HEK293 (cell line): ENCODE data around the gene GAPVD1.

Experiments
- CTCF ChIA-PET: fragments of 350-600 bp; formaldehyde crosslinking; extraction: SDS; loops from one replicate; lab custom pipeline; 2021; ENCODE audit warnings: antibody characterized with exemption; lab: Yijun Ruan, JAX
- POLR2A ChIA-PET: fragments of 300-600 bp; formaldehyde crosslinking; extraction: SDS; loops from one replicate; lab custom pipeline; 2020; ENCODE audit warnings: antibody characterized with exemption, inconsistent platforms; lab: Yijun Ruan, JAX
- H3K27ac ChIP-seq: fragments of 200-500 bp; sonication (Bioruptor generic); 2 replicates; pipeline ENCODE4 v1.5.1; 2014; ENCODE audit warnings: low read depth, low read length, control low read depth, inconsistent platforms; ENCODE audit errors: extremely low read depth
- H3K36me3 ChIP-seq, 2 experiments: fragments of 200-500 bp in 1 of 2; sonication (Bioruptor generic) in 1 of 2; 1 replicate in 1 of 2; 2 replicates in 1 of 2; pipeline ENCODE4 v1.5.1; 2014 to 2017; ENCODE audit warnings: inconsistent platforms in 2 of 2, low read length in 2 of 2; ENCODE audit not compliant: control insufficient read depth in 2 of 2, insufficient read depth in 1 of 2
- H3K4me1 ChIP-seq: fragments of 200-500 bp; sonication (Bioruptor generic); 2 replicates; pipeline ENCODE4 v1.5.1; 2014; ENCODE audit warnings: mild to moderate bottlenecking, low read length, inconsistent platforms; ENCODE audit not compliant: control insufficient read depth, insufficient read depth
- H3K4me3 ChIP-seq: 2 replicates; pipeline ENCODE4 v1.5.1; 2011; ENCODE audit warnings: low read depth, mild to moderate bottlenecking, control low read depth, low read length, moderate library complexity
- H3K9me3 ChIP-seq: fragments of 200-500 bp; sonication (Bioruptor generic); 2 replicates; pipeline ENCODE4 v1.5.1; 2014; ENCODE audit warnings: low read depth, low read length, inconsistent platforms; ENCODE audit not compliant: control insufficient read depth, insufficient read depth
- FEZF1 ChIP-seq: fragments of 450-650 bp; formaldehyde crosslinking; IDR thresholded peaks from 2 replicates; pipeline ENCODE4 v1.5.1; 2016; ENCODE audit warnings: missing biosample characterization, missing genetic modification characterization
- GLI2 ChIP-seq: fragments of 450-650 bp; formaldehyde crosslinking; IDR thresholded peaks from 2 replicates; pipeline ENCODE4; 2017; ENCODE audit warnings: missing biosample characterization, missing genetic modification characterization, low read depth, borderline replicate concordance
- GLIS2 ChIP-seq: fragments of 450-650 bp; formaldehyde crosslinking; IDR thresholded peaks from 2 replicates; pipeline ENCODE4 v1.5.1; 2016; ENCODE audit warnings: missing biosample characterization, missing genetic modification characterization
- HOXA7 ChIP-seq: sonication (generic); formaldehyde crosslinking; IDR thresholded peaks from 2 replicates; pipeline ENCODE4 v1.8.1; 2022; ENCODE audit warnings: missing genetic modification reagents, borderline replicate concordance
- HOXC10 ChIP-seq: sonication (generic); formaldehyde crosslinking; IDR thresholded peaks from 2 replicates; pipeline ENCODE4 v1.8.1; 2023; ENCODE audit warnings: mild to moderate bottlenecking, missing genetic modification reagents
- KLF1 ChIP-seq: fragments of 450-650 bp; formaldehyde crosslinking; IDR thresholded peaks from 2 replicates; pipeline ENCODE4 v1.5.1; 2016; ENCODE audit warnings: missing biosample characterization, missing genetic modification characterization
- MZF1 ChIP-seq: fragments of 450-650 bp; formaldehyde crosslinking; IDR thresholded peaks from 2 replicates; pipeline ENCODE4 v1.5.1; 2017; ENCODE audit warnings: missing biosample characterization, missing genetic modification characterization, borderline replicate concordance
- WT1 ChIP-seq: fragments of 450-650 bp; formaldehyde crosslinking; IDR thresholded peaks from 2 replicates; pipeline ENCODE4 v1.5.1; 2016; ENCODE audit warnings: missing biosample characterization, missing genetic modification characterization
- ZBTB20 ChIP-seq: fragments of 450-650 bp; formaldehyde crosslinking; IDR thresholded peaks from 2 replicates; pipeline ENCODE4 v1.5.1; 2016; ENCODE audit warnings: missing biosample characterization, missing genetic modification characterization
- ZBTB48 ChIP-seq: fragments of 450-650 bp; formaldehyde crosslinking; IDR thresholded peaks from 2 replicates; pipeline ENCODE4 v1.5.1; 2016; ENCODE audit warnings: missing biosample characterization, missing genetic modification characterization
- ZBTB8A ChIP-seq: fragments of 450-650 bp; formaldehyde crosslinking; IDR thresholded peaks from 2 replicates; pipeline ENCODE4 v1.5.1; 2016; ENCODE audit warnings: missing biosample characterization, missing genetic modification characterization
- ZFP37 ChIP-seq: fragments of 450-650 bp; formaldehyde crosslinking; IDR thresholded peaks from 2 replicates; pipeline ENCODE4 v1.5.1; 2016; ENCODE audit warnings: missing biosample characterization, missing genetic modification characterization
- ZNF112 ChIP-seq: fragments of 450-650 bp; formaldehyde crosslinking; IDR thresholded peaks from 2 replicates; pipeline ENCODE4 v1.5.0; 2017; ENCODE audit warnings: missing biosample characterization, missing genetic modification characterization
- ZNF18 ChIP-seq: fragments of 450-650 bp; formaldehyde crosslinking; IDR thresholded peaks from 2 replicates; pipeline ENCODE4 v1.5.1; 2016; ENCODE audit warnings: missing biosample characterization, missing genetic modification characterization
- ZNF221 ChIP-seq: fragments of 450-650 bp; formaldehyde crosslinking; IDR thresholded peaks from 2 replicates; pipeline ENCODE4 v1.5.1; 2017; ENCODE audit warnings: missing biosample characterization, missing genetic modification characterization, borderline replicate concordance
- ZNF266 ChIP-seq: fragments of 450-650 bp; formaldehyde crosslinking; IDR thresholded peaks from 2 replicates; pipeline ENCODE4 v1.5.1; 2016; ENCODE audit warnings: missing biosample characterization, missing genetic modification characterization, low read depth
- ZNF335 ChIP-seq: fragments of 450-650 bp; formaldehyde crosslinking; conservative IDR thresholded peaks from 2 replicates; pipeline ENCODE4 v1.5.1; 2016; ENCODE audit warnings: missing biosample characterization, missing genetic modification characterization
- ZNF366 ChIP-seq: fragments of 450-650 bp; formaldehyde crosslinking; conservative IDR thresholded peaks from 2 replicates; pipeline ENCODE4 v1.5.1; 2016; ENCODE audit warnings: missing biosample characterization, missing genetic modification characterization
- ZNF37A ChIP-seq: fragments of 450-650 bp; IDR thresholded peaks from 2 replicates; pipeline ENCODE4 v1.5.1; 2018; ENCODE audit warnings: missing biosample characterization, missing genetic modification characterization
- ZNF391 ChIP-seq: fragments of 450-650 bp; formaldehyde crosslinking; IDR thresholded peaks from 2 replicates; pipeline ENCODE4 v1.5.1; 2016; ENCODE audit warnings: low read depth, missing biosample characterization, missing genetic modification characterization, borderline replicate concordance
- ZNF398 ChIP-seq: fragments of 450-650 bp; formaldehyde crosslinking; IDR thresholded peaks from 2 replicates; pipeline ENCODE4 v1.5.1; 2017; ENCODE audit warnings: missing biosample characterization, missing genetic modification characterization
- ZNF416 ChIP-seq: fragments of 450-650 bp; formaldehyde crosslinking; IDR thresholded peaks from 2 replicates; pipeline ENCODE4 v1.5.1; 2016; ENCODE audit warnings: missing biosample characterization, missing genetic modification characterization
- ZNF48 ChIP-seq: fragments of 450-650 bp; formaldehyde crosslinking; IDR thresholded peaks from 2 replicates; pipeline ENCODE4 v1.5.1; 2016; ENCODE audit warnings: missing biosample characterization, missing genetic modification characterization
- ZNF501 ChIP-seq: fragments of 450-650 bp; formaldehyde crosslinking; IDR thresholded peaks from 2 replicates; pipeline ENCODE4 v1.5.1; 2016; ENCODE audit warnings: missing biosample characterization, missing genetic modification characterization
- ZNF544 ChIP-seq: fragments of 450-650 bp; formaldehyde crosslinking; IDR thresholded peaks from 2 replicates; pipeline ENCODE4 v1.5.0; 2017; ENCODE audit warnings: missing biosample characterization, missing genetic modification characterization
- ZNF560 ChIP-seq: fragments of 450-650 bp; formaldehyde crosslinking; IDR thresholded peaks from 2 replicates; pipeline ENCODE4 v1.5.1; 2017; ENCODE audit warnings: missing biosample characterization, missing genetic modification characterization, borderline replicate concordance
- ZNF776 ChIP-seq: fragments of 450-650 bp; formaldehyde crosslinking; IDR thresholded peaks from 2 replicates; pipeline ENCODE4 v1.5.0; 2017; ENCODE audit warnings: missing biosample characterization, missing genetic modification characterization, borderline replicate concordance
- ZNF791 ChIP-seq: fragments of 450-650 bp; formaldehyde crosslinking; IDR thresholded peaks from 2 replicates; pipeline ENCODE4 v1.5.1; 2016; ENCODE audit warnings: missing biosample characterization, missing genetic modification characterization
- ZSCAN16 ChIP-seq: fragments of 450-650 bp; formaldehyde crosslinking; IDR thresholded peaks from 2 replicates; pipeline ENCODE4 v1.5.1; 2016; ENCODE audit warnings: missing biosample characterization, missing genetic modification characterization
- TF ChIP-seq, protein P1 (sequence below): fragments of 450-650 bp; formaldehyde crosslinking; IDR thresholded peaks from 2 replicates; pipeline ENCODE4 v1.5.1; 2016; ENCODE audit warnings: missing biosample characterization, missing genetic modification characterization, low read depth
- TF ChIP-seq, protein P2 (sequence below): fragments of 450-650 bp; formaldehyde crosslinking; IDR thresholded peaks from 2 replicates; pipeline ENCODE4 v1.5.1; 2016; ENCODE audit warnings: missing biosample characterization, missing genetic modification characterization
- TF ChIP-seq, protein P3 (sequence below): fragments of 450-650 bp; formaldehyde crosslinking; IDR thresholded peaks from 2 replicates; pipeline ENCODE4 v1.5.1; 2016; ENCODE audit warnings: missing biosample characterization, missing genetic modification characterization

The GAPVD1 gene

DNA sequence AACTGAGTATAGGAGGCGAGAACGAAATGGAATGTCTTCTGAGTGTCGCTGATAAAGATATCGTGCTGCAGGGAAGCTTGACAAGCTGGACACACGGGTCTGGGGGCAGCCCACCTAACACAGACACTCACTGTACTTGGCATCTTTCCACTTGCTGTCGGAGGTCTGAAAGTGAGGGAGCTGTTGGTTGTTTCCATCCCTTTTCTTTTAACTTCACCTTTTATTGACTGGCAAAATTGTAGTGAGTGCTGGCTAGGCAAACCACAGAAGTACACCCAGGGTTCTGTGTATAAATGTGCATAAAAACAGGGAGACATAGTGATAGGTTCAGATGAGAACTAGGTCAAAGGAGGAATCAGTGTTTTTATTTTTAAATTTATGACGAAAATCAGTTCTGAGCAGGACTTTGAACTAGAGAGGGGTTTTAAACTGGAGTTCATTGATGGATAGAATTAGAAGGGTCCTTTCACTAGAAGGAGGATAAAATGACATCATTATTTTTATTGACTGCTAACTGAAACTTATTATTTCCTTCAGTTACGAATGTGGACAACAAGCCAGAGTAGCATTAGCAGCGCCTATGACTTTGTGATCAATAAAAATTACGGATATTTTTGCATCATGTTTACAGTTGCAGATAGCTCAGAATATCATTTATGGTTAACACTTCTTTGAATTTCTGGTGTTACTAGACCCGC, 817 bp downstream of the GAPVD1 start:
- H3K4me3 ChIP-seq = peak overlapping the region; percentile 99
- POLR2A ChIA-PET = interaction anchor here (0.6 to 4.8 kb wide), 2 partner anchors 18 to 20 kb away, joined by 3 to 60 read pairs; partner anchors contain the start of gene HSPA5
- peak overlapping the region; percentile 80 for H3K27ac ChIP-seq
- H3K4me1 ChIP-seq = no peaks in the 10 kb centered on the region
- no peaks in the 10 kb centered on the region for H3K9me3 ChIP-seq
- CTCF ChIA-PET = interaction anchor here (0.6 to 0.9 kb wide), 3 partner anchors 84 to 1174 kb away, joined by 3 read pairs; no protein-coding TSS in a partner anchor
- peaks cover 0 to 27% of the 10 kb centered on the region in 2 experiments; a peak in 2 of 3 replicates for H3K36me3 ChIP-seq
- TF ChIP-seq ZNF391 (tag by site-specific recombination) (no peak), ZNF544 (tag by site-specific recombination) (no peak), FEZF1 (tag by site-specific recombination) (no peak), ZBTB48 (tag by site-specific recombination) (no peak), ZNF398 (tag by site-specific recombination) (no peak), ZNF48 (tag by site-specific recombination) (no peak), HOXA7 (no peak), ZNF560 (no peak), ZNF221 (tag by site-specific recombination) (no peak), ZNF791 (no peak), GLIS2 (tag by site-specific recombination) (no peak), KLF1 (tag by site-specific recombination) (no peak), ZNF366 (tag by site-specific recombination) (peak; percentile 43; the same call in 1 of the 2 replicates), MZF1 (no peak), ZNF37A (tag by site-specific recombination) (no peak), WT1 (tag by site-specific recombination) (no peak), ZNF416 (tag by site-specific recombination) (no peak), ZFP37 (tag by site-specific recombination) (0 out of 2 replicates have a peak, but pooled peaks have one; percentile 1), ZBTB20 (tag by site-specific recombination) (peak; percentile 62), ZNF335 (no peak; the same call in 1 of the 2 replicates), HOXC10 (no peak), ZNF112 (tag by site-specific recombination) (no peak), ZNF501 (no peak), ZBTB8A (tag by site-specific recombination) (no peak), ZNF18 (tag by site-specific recombination) (no peak), ZNF266 (tag by site-specific recombination) (no peak), ZNF776 (tag by site-specific recombination) (no peak), ZSCAN16 (no peak), GLI2 (tag by site-specific recombination) (no peak)
- TF ChIP-seq, protein P1, sequence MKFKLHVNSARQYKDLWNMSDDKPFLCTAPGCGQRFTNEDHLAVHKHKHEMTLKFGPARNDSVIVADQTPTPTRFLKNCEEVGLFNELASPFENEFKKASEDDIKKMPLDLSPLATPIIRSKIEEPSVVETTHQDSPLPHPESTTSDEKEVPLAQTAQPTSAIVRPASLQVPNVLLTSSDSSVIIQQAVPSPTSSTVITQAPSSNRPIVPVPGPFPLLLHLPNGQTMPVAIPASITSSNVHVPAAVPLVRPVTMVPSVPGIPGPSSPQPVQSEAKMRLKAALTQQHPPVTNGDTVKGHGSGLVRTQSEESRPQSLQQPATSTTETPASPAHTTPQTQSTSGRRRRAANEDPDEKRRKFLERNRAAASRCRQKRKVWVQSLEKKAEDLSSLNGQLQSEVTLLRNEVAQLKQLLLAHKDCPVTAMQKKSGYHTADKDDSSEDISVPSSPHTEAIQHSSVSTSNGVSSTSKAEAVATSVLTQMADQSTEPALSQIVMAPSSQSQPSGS (tag by site-specific recombination) = peak; percentile 90
- TF ChIP-seq, protein P2, sequence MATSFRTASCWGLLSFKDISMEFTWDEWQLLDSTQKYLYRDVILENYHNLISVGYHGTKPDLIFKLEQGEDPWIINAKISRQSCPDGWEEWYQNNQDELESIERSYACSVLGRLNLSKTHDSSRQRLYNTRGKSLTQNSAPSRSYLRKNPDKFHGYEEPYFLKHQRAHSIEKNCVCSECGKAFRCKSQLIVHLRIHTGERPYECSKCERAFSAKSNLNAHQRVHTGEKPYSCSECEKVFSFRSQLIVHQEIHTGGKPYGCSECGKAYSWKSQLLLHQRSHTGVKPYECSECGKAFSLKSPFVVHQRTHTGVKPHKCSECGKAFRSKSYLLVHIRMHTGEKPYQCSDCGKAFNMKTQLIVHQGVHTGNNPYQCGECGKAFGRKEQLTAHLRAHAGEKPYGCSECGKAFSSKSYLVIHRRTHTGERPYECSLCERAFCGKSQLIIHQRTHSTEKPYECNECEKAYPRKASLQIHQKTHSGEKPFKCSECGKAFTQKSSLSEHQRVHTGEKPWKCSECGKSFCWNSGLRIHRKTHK (tag by site-specific recombination) = no peak
- TF ChIP-seq, protein P3, sequence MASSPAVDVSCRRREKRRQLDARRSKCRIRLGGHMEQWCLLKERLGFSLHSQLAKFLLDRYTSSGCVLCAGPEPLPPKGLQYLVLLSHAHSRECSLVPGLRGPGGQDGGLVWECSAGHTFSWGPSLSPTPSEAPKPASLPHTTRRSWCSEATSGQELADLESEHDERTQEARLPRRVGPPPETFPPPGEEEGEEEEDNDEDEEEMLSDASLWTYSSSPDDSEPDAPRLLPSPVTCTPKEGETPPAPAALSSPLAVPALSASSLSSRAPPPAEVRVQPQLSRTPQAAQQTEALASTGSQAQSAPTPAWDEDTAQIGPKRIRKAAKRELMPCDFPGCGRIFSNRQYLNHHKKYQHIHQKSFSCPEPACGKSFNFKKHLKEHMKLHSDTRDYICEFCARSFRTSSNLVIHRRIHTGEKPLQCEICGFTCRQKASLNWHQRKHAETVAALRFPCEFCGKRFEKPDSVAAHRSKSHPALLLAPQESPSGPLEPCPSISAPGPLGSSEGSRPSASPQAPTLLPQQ = no peak
